Panc1 (cell line): ENCODE measurements around the gene MYO1E. TPM values are rescaled to one million over a fixed set of nuclear protein-coding genes. Genes with fewer than 3 reads are reported as not detected.

Experiments
- ATAC-seq: fragments of 200-7000 bp; cut with Tn5 transposase; 2 replicates; pipeline ENCODE4 v1.9.1; 2020; ENCODE audit warnings: mild to moderate bottlenecking, moderate library complexity
- BruUV-seq: library from RNA; stranded (reverse); fragments of 400-500 nt; replicated peaks from 2 replicates; lab custom pipeline; 2021; lab: Mats Ljungman, UMichigan
- CTCF ChIA-PET: fragments of 300-600 bp; sonication (Branson Sonifier 250); formaldehyde crosslinking; loops from one replicate; lab custom pipeline; 2022; ENCODE audit warnings: antibody characterized with exemption; lab: Charles Lee
- POLR2A ChIA-PET: fragments of 300-600 bp; sonication (Branson Sonifier 250); formaldehyde crosslinking; loops from one replicate; lab custom pipeline; 2022; ENCODE audit warnings: antibody characterized with exemption; lab: Charles Lee
- DNase-seq: peaks from one replicate; pipeline ENCODE4 v3.0.0-alpha.2; 2010; ENCODE audit warnings: low read depth, low spot score
- H3K27ac ChIP-seq: 2 replicates; pipeline ENCODE4 v1.5.1; 2011; ENCODE audit warnings: mild to moderate bottlenecking, low read length, inconsistent platforms
- H3K27me3 ChIP-seq: fragments of 200-500 bp; sonication (Bioruptor generic); 2 replicates; pipeline ENCODE4 v1.6.0; 2014; ENCODE audit warnings: low read length, inconsistent platforms; ENCODE audit not compliant: control insufficient read depth, insufficient read depth
- H3K36me3 ChIP-seq: fragments of 200-500 bp; sonication (Bioruptor generic); 2 replicates; pipeline ENCODE4 v1.5.1; 2014; ENCODE audit warnings: inconsistent platforms, mild to moderate bottlenecking, low read length, moderate library complexity; ENCODE audit not compliant: control insufficient read depth, insufficient read depth
- H3K4me1 ChIP-seq: 2 replicates; pipeline ENCODE4 v1.5.1; 2011; ENCODE audit warnings: inconsistent platforms, mild to moderate bottlenecking, low read length, moderate library complexity; ENCODE audit not compliant: control insufficient read depth, insufficient read depth
- H3K4me3 ChIP-seq, 2 experiments: 2 replicates each; pipeline ENCODE4 v1.5.1; 2011 to 2012; ENCODE audit warnings: low read depth in 2 of 2, low read length in 2 of 2, mild to moderate bottlenecking in 2 of 2, inconsistent platforms in 1 of 2, moderate library complexity in 1 of 2
- H3K9me3 ChIP-seq: fragments of 200-500 bp; sonication (Bioruptor generic); 2 replicates; pipeline ENCODE4 v1.5.1; 2014; ENCODE audit warnings: low read depth, mild to moderate bottlenecking, inconsistent platforms, low read length, moderate library complexity; ENCODE audit not compliant: control insufficient read depth, insufficient read depth
- POLR2AphosphoS5 ChIP-seq: IDR thresholded peaks from 2 replicates; pipeline ENCODE4 v1.6.1; 2012; ENCODE audit warnings: mild to moderate bottlenecking, low read depth, low read length, moderate library complexity
- REST ChIP-seq, 2 experiments: IDR thresholded peaks; 2 replicates each; pipeline ENCODE4 v1.6.1; 2011 to 2012; ENCODE audit warnings: low read depth in 2 of 2, control low read depth in 1 of 2, low read length in 1 of 2, mild to moderate bottlenecking in 1 of 2, moderate library complexity in 1 of 2; ENCODE audit not compliant: insufficient read depth in 1 of 2
- SIN3A ChIP-seq: IDR thresholded peaks from 2 replicates; pipeline ENCODE4 v1.6.1; 2012; ENCODE audit warnings: low read depth, mild to moderate bottlenecking, low read length, moderate library complexity, borderline replicate concordance; ENCODE audit not compliant: insufficient read depth
- TCF7L2 ChIP-seq: IDR thresholded peaks from 2 replicates; pipeline ENCODE4 v1.6.1; 2011; ENCODE audit warnings: mild to moderate bottlenecking, low read depth, low read length, inconsistent platforms
- in situ Hi-C: cut with HindIII; loops from 2 replicates; pipeline ENCODE4 v1.10.0; 2016; ENCODE audit warnings: low sequenced_read_pairs, low pct_unique_long_range_greater_than_20kb
- intact Hi-C: fragments of 100-400 bp; cut with micrococcal nuclease; formaldehyde crosslinking; loops from one replicate; pipeline ENCODE4 v1.10.0; 2022; ENCODE audit not compliant: unreplicated experiment
- total RNA-seq: library from RNA; stranded (reverse); gene quantifications from one replicate; pipeline ENCODE4 v1.2.1, GENCODE V29; 2021; ENCODE audit not compliant: unreplicated experiment
- TF ChIP-seq, protein P1 (sequence below): fragments of 450-650 bp; IDR thresholded peaks from 2 replicates; pipeline ENCODE4 v1.5.1; 2017; ENCODE audit warnings: mild to moderate bottlenecking

Gene MYO1E
- total RNA-seq, 1 experiment from 2014 or later: 161 TPM

- CTCF ChIA-PET: interaction anchor here (0.6 to 0.8 kb wide), 2 partner anchors 63 to 251 kb away, joined by 6 to 9 read pairs; no protein-coding TSS in a partner anchor
- BruUV-seq: no TSS peak
- TF ChIP-seq TCF7L2 (no peak), SIN3A (no peak), POLR2AphosphoS5 (no peak), REST (IDR thresholded peaks at IDR 0.05; ENCODE audit: insufficient read depth in 1 of 2, low read depth in 2 of 2, low read length in 1 of 2) (no peak)
- TF ChIP-seq, protein P1, sequence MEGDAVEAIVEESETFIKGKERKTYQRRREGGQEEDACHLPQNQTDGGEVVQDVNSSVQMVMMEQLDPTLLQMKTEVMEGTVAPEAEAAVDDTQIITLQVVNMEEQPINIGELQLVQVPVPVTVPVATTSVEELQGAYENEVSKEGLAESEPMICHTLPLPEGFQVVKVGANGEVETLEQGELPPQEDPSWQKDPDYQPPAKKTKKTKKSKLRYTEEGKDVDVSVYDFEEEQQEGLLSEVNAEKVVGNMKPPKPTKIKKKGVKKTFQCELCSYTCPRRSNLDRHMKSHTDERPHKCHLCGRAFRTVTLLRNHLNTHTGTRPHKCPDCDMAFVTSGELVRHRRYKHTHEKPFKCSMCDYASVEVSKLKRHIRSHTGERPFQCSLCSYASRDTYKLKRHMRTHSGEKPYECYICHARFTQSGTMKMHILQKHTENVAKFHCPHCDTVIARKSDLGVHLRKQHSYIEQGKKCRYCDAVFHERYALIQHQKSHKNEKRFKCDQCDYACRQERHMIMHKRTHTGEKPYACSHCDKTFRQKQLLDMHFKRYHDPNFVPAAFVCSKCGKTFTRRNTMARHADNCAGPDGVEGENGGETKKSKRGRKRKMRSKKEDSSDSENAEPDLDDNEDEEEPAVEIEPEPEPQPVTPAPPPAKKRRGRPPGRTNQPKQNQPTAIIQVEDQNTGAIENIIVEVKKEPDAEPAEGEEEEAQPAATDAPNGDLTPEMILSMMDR: no peak
- in situ Hi-C loops: no loop called here
- intact Hi-C loops: no loop called here
- H3K36me3 ChIP-seq: peaks cover 15% of the 10 kb centered on the region
- POLR2A ChIA-PET: no interaction called here
- no peaks in the 10 kb centered on the region for H3K27me3 ChIP-seq
- no peak for ATAC-seq
- DNase-seq: no peak
- no peaks in the 10 kb centered on the region for H3K9me3 ChIP-seq
- H3K27ac ChIP-seq: no peak overlapping the region
- no peak overlapping the region for H3K4me3 ChIP-seq
- H3K4me1 ChIP-seq: no peaks in the 10 kb centered on the region
These were observed 273.4 kb downstream of the MYO1E start for GRCh38 chr15:59099162-59099685.

DNA sequence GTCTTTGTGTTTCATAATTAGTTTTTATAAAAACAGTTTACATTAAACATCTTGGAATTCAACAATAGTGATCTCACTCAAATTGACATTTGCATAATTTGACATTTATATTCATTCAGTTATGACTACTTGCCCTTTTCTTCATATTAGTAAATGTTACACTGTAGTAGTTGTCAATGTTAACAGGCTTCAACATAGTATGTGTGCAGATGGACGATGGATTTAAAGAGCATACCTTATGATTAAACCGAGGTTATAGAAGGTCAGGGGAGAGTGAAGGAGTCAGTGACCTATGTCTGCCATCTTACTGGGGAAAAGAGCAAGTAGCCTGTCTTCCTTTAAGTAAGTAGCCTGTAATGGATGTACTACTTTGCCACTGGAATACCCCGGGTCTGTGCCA lies 276.2 kb downstream of the MYO1E start:
- intact Hi-C loops: no loop called here
- H3K27ac ChIP-seq: no peak overlapping the region
- no peak for TF ChIP-seq REST (IDR thresholded peaks at IDR 0.05; ENCODE audit: insufficient read depth in 1 of 2, low read depth in 2 of 2, low read length in 1 of 2)
- no peak for DNase-seq
- CTCF ChIA-PET: no interaction called here
- peaks cover 23% of the 10 kb centered on the region for H3K36me3 ChIP-seq
- H3K4me1 ChIP-seq: no peaks in the 10 kb centered on the region
- POLR2A ChIA-PET: no interaction called here
- no peak overlapping the region for H3K4me3 ChIP-seq
- no peak for ATAC-seq
- BruUV-seq: no TSS peak
- no peaks in the 10 kb centered on the region for H3K27me3 ChIP-seq
- in situ Hi-C loops: no loop called here
- H3K9me3 ChIP-seq: no peaks in the 10 kb centered on the region
